NCI-H128 (cell line): ENCODE measurements around the gene ADK.
"Not testable (repeated sequence)": the region's sequence is repeated elsewhere in the genome, so short reads cannot be mapped to it uniquely, and the experiment has no call there.

Source experiments
- DNase-seq: peaks from one replicate; lab custom pipeline; 2025; ENCODE audit not compliant: unreplicated experiment; lab: John Stamatoyannopoulos, UW

The ADK gene

DNA sequence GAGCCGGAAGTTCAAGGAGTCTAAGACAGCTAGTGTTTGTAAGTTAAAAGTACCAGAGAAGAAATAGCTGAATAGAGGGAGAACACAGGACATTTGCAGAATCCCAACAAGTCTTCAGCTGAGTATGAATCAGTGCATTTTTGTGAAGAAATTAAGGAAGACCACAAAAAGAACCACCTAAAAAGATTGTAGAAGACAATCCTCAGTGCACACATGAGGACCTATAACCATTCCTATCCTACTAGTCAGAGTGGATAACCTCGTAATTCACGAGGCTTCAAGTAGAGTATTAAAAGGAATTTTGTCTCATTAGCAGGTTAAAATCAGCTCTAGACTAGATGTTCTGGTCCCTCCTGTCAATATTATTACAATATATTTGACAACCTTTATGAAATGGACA lies 380.0 kb downstream of the ADK start:
- DNase-seq: no peak

DNA sequence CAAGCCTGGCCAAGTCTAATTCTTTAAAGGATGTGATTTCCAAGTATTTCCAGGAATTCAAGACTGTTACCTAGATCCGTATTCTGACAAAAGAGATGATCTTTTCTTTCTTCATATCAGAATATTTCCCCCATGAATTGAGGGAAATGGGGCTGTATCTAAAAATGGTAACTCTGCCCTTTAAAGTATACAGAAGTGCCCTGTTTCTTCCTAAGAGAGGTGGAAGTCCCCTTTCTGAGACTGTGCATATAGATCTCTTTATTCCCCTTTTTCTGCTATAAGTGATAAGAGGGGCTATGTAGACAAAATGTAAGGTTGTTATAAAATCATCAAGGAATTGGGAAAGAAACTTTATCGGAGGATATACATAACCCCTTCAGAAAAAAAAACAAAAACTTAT lies 388.3 kb downstream of the ADK start:
- DNase-seq: no peak

DNA sequence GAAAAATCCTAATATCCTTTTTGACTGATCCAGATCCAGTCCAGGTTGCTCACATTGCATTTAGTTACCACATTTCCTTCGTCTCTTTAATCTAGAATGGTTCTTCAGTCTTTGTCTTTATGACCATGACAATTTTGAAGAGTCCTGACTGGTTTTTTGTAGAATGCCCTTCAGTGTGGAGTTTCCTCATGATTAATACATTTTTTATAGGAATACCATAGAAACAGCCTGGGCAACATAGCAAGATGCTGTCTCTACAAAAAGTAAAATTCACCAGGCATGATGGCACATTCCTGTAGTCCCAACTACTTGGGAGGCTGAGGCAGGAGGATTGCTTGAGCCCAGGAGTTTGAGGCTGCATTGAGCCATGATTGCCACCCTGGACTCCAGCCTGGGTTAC lies 390.4 kb downstream of the ADK start:
- DNase-seq: no peak

DNA sequence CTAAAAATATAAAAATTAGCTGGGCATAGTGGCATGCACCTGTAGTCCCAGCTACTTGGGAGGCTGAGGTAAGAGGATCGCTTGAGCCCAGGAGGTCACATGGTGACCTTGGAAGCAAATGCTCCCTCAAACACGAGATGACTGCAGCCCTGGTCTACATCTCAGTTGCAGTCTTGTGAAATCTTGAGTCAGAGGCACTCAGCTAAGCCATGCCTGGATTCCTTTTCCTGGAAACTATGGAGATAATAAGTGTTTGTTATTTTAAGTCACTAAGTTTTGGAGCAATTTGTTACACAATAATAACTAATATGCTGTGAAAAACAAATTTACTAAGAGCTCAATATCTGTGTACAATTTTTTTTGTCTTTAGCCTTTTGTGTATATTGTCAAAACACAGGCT lies 391.1 kb downstream of the ADK start:
- DNase-seq: no peak

GRCh38 chr10:74543276-74543675 lies 392.3 kb downstream of the ADK start:
- no peak for DNase-seq

- DNase-seq: no peak
Observed at GRCh38 chr10:74544106-74544505, 393.1 kb downstream of the ADK start.

- no peak for DNase-seq
Observed at GRCh38 chr10:74548676-74549075, 397.7 kb downstream of the ADK start.

- DNase-seq: no peak
Observed at GRCh38 chr10:74556072-74556705, 405.2 kb downstream of the ADK start.

- DNase-seq: no peak
Observed at GRCh38 chr10:74557098-74557497, 406.1 kb downstream of the ADK start.

- DNase-seq: no peak
Observed at GRCh38 chr10:74558403-74558802, 407.4 kb downstream of the ADK start.

- DNase-seq: no peak
Observed at GRCh38 chr10:74558897-74559296, 407.9 kb downstream of the ADK start.

GRCh38 chr10:74568896-74569295 lies 417.9 kb downstream of the ADK start:
- DNase-seq: not testable (repeated sequence)

DNA sequence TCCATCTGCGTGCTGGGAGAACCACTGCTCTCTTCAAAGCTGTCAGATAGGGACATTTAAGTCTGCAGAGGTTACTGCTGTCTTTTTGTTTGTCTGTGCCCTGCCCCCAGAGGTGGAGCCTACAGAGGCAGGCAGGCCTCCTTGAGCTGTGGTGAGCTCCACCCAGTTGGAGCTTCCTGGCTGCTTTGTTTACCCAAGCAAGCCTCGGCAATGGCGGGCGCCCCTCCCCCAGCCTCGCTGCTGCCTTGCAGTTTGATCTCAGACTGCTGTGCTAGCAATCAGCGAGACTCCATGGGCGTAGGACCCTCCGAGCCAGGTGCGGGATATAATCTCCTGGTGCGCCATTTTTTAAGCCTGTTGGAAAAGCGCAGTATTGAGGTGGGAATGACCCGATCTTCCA lies 422.5 kb downstream of the ADK start:
- not testable (repeated sequence) for DNase-seq

DNA sequence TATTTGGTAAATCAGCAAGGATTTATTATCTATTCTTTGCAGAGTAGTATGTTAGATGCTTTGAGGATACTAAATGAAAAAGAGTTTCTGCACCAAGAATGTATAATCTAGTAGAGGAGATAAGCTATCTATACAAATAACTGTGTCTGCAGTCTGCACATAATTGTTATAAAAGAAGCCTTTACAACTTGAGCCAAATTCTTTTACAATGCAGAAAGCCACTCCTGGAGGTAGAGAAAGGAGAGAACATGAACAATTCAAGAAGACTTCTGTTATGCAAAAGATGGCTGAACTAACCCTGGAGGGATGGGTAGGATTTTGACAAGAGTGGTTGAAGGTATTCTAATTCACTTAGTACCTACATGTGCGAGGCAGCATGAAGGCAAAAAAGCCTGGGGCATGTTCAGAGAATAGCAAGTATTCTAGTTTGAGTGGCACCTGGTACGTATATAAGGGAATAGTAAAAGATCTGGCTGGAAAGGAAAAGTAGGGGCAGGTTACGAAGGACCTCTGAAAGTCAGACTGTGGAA lies 424.2 kb downstream of the ADK start:
- DNase-seq: no peak

DNA sequence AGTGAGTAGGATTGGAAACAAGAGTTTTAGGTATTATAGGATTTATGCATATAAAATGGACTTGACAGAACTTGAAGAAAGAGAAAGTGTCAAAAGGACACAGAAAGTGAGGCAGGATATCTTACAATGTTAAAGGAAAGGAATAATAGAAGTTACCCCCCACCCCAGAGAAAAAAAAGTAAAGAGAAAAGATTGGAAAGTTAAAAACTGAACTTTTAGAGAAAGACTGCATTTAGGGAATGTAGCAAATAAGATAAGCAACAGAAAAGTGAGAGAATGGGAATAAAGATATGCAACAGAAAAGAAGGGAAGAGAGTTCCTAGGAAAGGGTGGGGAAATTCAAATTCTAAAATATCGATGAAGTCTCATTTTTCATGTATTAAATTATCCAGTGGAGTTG lies 424.9 kb downstream of the ADK start:
- no peak for DNase-seq

DNA sequence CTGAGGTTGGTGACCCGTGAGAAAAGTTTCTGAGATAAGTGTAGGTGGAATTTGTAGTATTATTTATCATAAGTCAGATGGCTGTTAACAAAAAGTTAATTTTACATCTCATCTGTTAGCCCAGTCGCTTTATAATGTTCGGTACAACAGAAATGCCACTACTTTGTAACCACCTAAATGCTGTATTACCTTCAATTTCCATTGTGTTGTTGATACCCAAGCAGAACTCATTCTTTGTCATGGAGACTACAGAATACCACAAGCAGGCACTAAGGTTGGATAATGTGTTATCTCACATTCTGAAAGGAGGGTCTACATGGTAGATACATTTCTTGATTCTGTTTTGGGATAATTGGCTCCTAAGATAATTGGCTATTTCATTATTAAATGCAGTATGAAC lies 425.6 kb downstream of the ADK start:
- DNase-seq: no peak

DNA sequence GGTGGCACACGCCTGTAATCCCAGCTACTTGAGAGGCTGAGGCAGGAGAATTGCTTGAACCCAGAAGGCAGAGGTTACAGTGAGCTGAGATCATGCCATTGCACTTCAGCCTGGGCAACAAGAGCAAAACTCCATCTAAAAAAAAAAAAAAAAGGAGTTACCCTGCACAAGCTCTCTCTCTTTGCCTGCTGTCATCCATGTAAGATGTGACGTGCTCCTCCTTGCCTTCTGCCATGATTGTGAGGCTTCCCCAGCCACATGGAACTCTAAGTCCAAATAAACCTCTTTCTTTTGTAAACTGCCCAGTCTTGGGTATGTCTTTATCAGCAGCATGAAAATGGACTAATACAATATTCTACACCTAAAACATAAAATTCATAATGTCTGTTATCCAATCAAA lies 429.4 kb downstream of the ADK start:
- DNase-seq: not testable (repeated sequence)

- DNase-seq: no peak
Observed at GRCh38 chr10:74582566-74582965, 431.5 kb downstream of the ADK start.

- peak; percentile 9 for DNase-seq
Observed at GRCh38 chr10:74585231-74586087, 434.4 kb downstream of the ADK start.

- DNase-seq: no peak
Observed at GRCh38 chr10:74586088-74586585, 435.1 kb downstream of the ADK start.

DNA sequence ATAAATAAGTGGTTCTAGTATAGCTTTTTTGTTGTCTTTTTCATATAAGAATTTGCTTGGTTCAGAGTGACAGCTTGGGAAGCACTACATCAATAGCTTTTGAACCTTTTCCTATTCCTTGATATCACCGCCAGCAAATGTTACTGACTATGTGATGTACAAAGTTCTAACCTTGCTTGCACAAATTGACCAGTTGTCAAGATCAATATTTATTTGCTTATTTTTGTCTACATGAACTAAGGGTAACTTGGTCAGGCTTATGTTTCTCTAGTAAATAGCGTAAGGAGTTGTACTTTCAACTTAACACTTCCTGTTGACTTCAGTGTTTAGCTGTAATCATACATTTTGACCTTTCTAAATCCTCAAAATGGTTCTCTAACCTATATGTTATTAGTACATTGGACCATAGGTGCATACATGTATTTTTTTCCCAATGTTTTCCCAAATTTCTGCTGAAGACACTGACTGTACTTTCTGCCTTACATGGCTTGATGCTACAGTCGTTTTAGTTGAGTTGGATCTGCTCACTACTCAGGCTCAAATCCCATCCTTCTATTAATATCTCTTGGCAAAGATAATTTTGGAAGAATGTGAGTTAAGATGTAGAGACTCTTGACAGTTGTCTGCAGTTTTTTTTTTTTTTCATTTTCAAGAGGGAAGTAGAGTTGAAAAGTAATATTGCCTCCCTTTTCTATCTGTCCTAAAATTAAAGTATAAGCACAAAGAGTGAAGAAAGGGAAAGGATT lies 436.3 kb downstream of the ADK start:
- no peak for DNase-seq
